Measurements from ENCODE around the gene PTPRM.

Gene PTPRM

DNA sequence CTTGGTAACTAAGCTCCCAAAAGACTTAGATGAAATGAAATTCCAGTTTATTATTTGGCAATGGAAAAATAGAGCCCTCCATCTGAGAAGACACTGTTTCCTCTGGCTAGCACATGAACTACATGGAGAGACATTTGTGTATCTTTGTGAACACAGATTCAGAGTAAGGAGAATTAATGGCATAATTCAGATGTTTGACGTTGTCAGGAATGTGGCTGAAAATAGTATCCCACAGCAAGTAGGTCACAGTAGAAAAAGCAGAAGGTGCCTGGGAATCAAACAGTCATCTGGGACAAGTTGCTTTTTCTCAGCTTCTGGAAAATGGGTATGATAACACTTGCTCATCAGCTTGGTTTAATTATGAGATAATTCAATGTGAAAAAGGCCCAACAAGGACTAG is 288.6 kb downstream of the PTPRM start:
- no peak for DNase-seq (ENCODE audit: extremely low spot score)
- TF ChIP-seq, protein P1, sequence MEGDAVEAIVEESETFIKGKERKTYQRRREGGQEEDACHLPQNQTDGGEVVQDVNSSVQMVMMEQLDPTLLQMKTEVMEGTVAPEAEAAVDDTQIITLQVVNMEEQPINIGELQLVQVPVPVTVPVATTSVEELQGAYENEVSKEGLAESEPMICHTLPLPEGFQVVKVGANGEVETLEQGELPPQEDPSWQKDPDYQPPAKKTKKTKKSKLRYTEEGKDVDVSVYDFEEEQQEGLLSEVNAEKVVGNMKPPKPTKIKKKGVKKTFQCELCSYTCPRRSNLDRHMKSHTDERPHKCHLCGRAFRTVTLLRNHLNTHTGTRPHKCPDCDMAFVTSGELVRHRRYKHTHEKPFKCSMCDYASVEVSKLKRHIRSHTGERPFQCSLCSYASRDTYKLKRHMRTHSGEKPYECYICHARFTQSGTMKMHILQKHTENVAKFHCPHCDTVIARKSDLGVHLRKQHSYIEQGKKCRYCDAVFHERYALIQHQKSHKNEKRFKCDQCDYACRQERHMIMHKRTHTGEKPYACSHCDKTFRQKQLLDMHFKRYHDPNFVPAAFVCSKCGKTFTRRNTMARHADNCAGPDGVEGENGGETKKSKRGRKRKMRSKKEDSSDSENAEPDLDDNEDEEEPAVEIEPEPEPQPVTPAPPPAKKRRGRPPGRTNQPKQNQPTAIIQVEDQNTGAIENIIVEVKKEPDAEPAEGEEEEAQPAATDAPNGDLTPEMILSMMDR (IDR thresholded peaks at IDR 0.05; ENCODE audit: control extremely low read depth, extremely low read depth, low read depth, missing control alignments): no peak
- ChIA-PET CTCF (no interaction called here), POLR2A (no interaction called here)

DNA sequence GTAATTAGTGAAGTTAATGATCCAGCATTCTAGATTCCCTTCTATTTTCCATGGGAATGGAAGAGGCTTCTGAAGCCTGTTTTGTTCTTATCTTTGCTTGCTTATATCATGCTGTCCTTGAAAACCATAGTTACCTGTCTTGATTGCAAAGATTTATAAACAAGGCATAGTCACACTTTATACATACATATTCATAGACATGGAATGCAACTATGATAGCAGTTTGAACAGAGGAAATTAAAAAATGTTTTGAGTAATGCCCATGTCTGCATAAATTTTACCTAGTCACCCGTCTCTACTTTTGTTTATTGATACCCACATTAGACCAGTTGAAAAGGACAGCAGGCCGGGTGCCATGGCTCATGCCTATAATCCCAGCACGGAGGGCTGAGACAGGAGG is 289.0 kb downstream of the PTPRM start:
- CTCF ChIA-PET: no interaction called here
- POLR2A ChIA-PET: no interaction called here
- TF ChIP-seq, protein P1 (IDR thresholded peaks at IDR 0.05; ENCODE audit: control extremely low read depth, extremely low read depth, low read depth, missing control alignments): no peak
- DNase-seq (ENCODE audit: extremely low spot score): no peak

DNA sequence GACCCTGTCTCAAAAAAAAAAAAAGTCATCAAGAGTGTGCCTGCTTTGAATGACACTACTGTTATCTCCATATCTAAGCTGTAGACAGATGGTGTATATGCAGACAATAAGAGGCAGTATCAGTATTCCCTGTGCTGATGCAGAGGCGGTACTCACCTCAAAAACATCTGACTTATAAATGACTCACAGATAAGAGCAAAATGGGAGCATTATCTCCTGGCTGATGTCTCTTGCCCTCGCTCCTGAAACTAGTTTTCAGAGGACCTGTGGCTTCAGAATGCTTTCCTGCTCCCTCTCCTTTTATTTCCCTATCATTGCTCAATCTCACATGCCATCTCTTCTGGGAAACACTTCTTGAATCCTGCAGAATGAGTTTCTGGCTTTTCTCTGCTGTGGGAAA is 289.6 kb downstream of the PTPRM start:
- ChIA-PET POLR2A (no interaction called here), CTCF (interaction anchor here (1.4 kb wide), 1 partner anchor 22 kb away, joined by 3 read pairs; no protein-coding TSS in a partner anchor)
- TF ChIP-seq, protein P1 (IDR thresholded peaks at IDR 0.05; ENCODE audit: control extremely low read depth, extremely low read depth, low read depth, missing control alignments): no peak
- DNase-seq (ENCODE audit: extremely low spot score): no peak

DNA sequence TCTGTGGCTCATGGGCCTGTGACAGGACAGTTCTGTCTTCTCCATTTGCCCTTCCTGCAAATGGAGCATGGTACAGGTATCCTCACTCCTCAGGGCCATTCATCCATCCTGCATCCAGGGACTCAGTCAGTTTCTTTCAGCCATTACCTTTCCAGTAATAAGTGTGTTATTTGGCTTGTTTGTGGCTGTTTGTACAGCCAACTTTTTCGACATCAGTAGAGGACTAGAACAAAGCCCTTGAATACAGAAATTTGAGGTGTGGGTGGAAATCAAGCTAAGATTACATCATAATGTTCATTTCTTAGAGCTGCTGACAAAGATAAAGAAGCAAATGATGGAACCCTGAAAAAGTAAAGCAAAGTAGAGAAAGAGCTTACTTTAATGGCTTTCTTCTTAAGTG is 290.4 kb downstream of the PTPRM start:
- TF ChIP-seq, protein P1 (IDR thresholded peaks at IDR 0.05; ENCODE audit: control extremely low read depth, extremely low read depth, low read depth, missing control alignments): no peak
- POLR2A ChIA-PET: no interaction called here
- CTCF ChIA-PET: interaction anchor here (1.4 to 2.0 kb wide), 2 partner anchors 12 to 21 kb away, joined by 3 to 5 read pairs; no protein-coding TSS in a partner anchor
- no peak for DNase-seq (ENCODE audit: extremely low spot score)

DNA sequence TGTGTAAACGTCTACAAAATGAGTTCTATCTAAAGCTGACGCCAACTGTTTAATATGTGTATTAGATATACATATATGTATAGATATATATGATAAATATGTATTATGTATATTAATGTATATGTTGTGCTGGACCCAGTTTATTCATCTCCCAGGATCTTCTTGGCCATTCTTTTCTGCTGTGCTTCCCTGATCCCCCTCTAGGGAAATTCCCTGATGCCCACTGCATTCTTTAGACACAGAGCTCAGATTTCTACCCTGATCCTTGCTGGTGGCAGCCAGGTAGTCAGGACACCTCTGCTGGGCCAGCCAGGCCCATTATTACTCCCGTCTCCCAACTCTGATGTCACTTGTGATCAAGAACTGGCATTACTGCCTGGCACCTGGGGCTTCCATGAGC is 292.0 kb downstream of the PTPRM start:
- POLR2A ChIA-PET: no interaction called here
- DNase-seq (ENCODE audit: extremely low spot score): no peak
- CTCF ChIA-PET: interaction anchor here (2.0 kb wide), 1 partner anchor 14 kb away, joined by 5 read pairs; no protein-coding TSS in a partner anchor
- TF ChIP-seq, protein P1 (IDR thresholded peaks at IDR 0.05; ENCODE audit: control extremely low read depth, extremely low read depth, low read depth, missing control alignments): no peak

DNA sequence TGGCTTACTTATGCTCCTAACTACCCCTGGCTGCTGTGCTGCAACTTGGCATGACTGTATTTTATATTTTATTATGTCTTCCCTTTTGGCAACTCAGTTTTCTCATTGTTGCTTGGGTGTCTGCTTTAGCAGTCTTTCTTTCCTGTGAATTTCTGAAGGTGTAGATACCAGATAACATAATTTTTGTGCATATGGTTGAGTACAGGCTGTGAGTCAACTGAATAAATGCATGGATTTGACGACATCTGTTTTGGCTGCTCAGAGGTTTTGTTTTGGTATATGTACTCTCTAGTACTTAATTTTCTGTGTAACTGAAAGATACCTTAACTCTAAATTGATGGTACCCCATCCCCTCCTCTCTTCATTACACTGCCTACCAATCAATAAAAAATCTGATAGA is 303.1 kb downstream of the PTPRM start:
- POLR2A ChIA-PET: no interaction called here
- CTCF ChIA-PET: interaction anchor here (0.7 kb wide), 1 partner anchor 20 kb away, joined by 3 read pairs; no protein-coding TSS in a partner anchor
- TF ChIP-seq, protein P1 (IDR thresholded peaks at IDR 0.05; ENCODE audit: control extremely low read depth, extremely low read depth, low read depth, missing control alignments): no peak
- DNase-seq (ENCODE audit: extremely low spot score): no peak

DNA sequence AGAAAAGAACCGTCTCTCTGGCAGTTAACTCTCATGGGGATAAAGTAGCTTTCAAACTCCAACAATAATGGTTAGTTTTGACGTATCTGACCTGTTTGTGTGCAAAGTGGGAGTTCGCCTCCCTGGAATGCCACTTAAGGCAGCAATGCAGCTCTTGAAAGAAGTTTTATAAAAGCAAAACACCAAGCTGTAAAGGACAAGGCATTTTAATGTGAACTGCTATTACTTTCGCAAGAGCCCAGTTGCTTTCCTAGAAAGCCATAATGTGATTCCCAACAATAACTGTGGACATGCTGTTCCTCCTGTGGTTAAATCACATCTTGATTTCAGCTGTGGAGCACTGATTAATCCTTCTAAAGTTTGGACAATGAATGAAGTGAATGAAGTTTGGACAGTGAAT is 303.7 kb downstream of the PTPRM start:
- DNase-seq (ENCODE audit: extremely low spot score): no peak
- TF ChIP-seq, protein P1 (IDR thresholded peaks at IDR 0.05; ENCODE audit: control extremely low read depth, extremely low read depth, low read depth, missing control alignments): no peak
- ChIA-PET POLR2A (no interaction called here), CTCF (no interaction called here)
